T-cell (primary cell): ENCODE measurements around the gene FCAMR. TPM values are rescaled to one million over a fixed set of nuclear protein-coding genes. Genes with fewer than 3 reads are reported as not detected.

ENCODE experiments used
- ATAC-seq, 4 experiments: fragments of 200-7000 bp in 3 of 4; fragments of 150-1000 bp in 1 of 4; cut with Tn5 transposase; replicated peaks in 1 of 4; 1 replicate in 3 of 4; 2 replicates in 1 of 4; pipeline ENCODE4 v1.10.0; 2021; ENCODE audit warnings: moderate library complexity in 3 of 4, mild to moderate bottlenecking in 2 of 4, moderate number of reproducible peaks in 1 of 4
- CTCF ChIA-PET, 2 donors: fragments of 300-600 bp; sonication (Branson Sonifier 250); formaldehyde crosslinking; loops; one replicate each; lab custom pipeline; 2022; ENCODE audit warnings: antibody characterized with exemption in 2 of 2; lab: Charles Lee
- POLR2A ChIA-PET, 2 donors: fragments of 300-600 bp; sonication (Branson Sonifier 250); formaldehyde crosslinking; loops; one replicate each; lab custom pipeline; 2022; ENCODE audit warnings: antibody characterized with exemption in 2 of 2; lab: Charles Lee
- DNase-seq, 35 experiments: peaks; one replicate each; pipeline versions ENCODE4 v3.0.0 to v3.0.0-alpha.2; 2013 to 2023
- H3K27ac ChIP-seq: one replicate; pipeline ENCODE4 v1.5.1; 2013; ENCODE audit warnings: low read length
- H3K27me3 ChIP-seq, 2 experiments: replicated peaks in 1 of 2; 1 replicate in 1 of 2; 2 replicates in 1 of 2; pipeline versions ENCODE4 v1.6.1 to v1.7.0; 2013; ENCODE audit warnings: low read length in 1 of 2, mixed read lengths in 1 of 2; ENCODE audit not compliant: control insufficient read depth in 2 of 2, insufficient read depth in 2 of 2; ENCODE audit errors: extremely low read depth in 1 of 2
- H3K36me3 ChIP-seq, 2 donors: 1 replicate in 1 of 2; 2 replicates in 1 of 2; pipeline versions ENCODE4 v1.6.1 to v1.7.0; 2013; ENCODE audit warnings: low read length in 1 of 2; ENCODE audit not compliant: control insufficient read depth in 2 of 2, insufficient read depth in 1 of 2; ENCODE audit errors: extremely low read depth in 1 of 2
- H3K4me1 ChIP-seq, 2 experiments: 1 replicate in 1 of 2; 2 replicates in 1 of 2; pipeline versions ENCODE4 v1.6.1 to v1.7.0; 2013; ENCODE audit warnings: low read length in 2 of 2, mixed read lengths in 1 of 2; ENCODE audit not compliant: insufficient read depth in 2 of 2, control insufficient read depth in 1 of 2; ENCODE audit errors: extremely low read depth in 1 of 2
- H3K4me3 ChIP-seq, 2 donors: 1 replicate in 1 of 2; 2 replicates in 1 of 2; pipeline versions ENCODE4 v1.5.1 to v1.7.0; 2013; ENCODE audit warnings: mild to moderate bottlenecking in 2 of 2, low read length in 1 of 2, moderate library complexity in 1 of 2; ENCODE audit not compliant: control insufficient read depth in 1 of 2; ENCODE audit errors: extremely low read depth in 1 of 2
- H3K9me3 ChIP-seq: 2 replicates; pipeline ENCODE4 v1.7.0; 2013
- H3K27ac Mint-ChIP-seq, 2 donors: one replicate each; pipeline ENCODE4 v1.8.0; 2020 to 2021; ENCODE audit warnings: mild to moderate bottlenecking in 2 of 2, mixed read lengths in 2 of 2
- H3K27me3 Mint-ChIP-seq, 2 donors: one replicate each; pipeline ENCODE4 v1.8.0; 2021 to 2022; ENCODE audit warnings: mixed read lengths in 2 of 2
- H3K36me3 Mint-ChIP-seq: one replicate; pipeline ENCODE4 v1.8.0; 2021; ENCODE audit warnings: mixed read lengths
- H3K4me1 Mint-ChIP-seq, 3 donors: one replicate each; pipeline ENCODE4 v1.8.0; 2020 to 2022; ENCODE audit warnings: mixed read lengths in 3 of 3, mild to moderate bottlenecking in 1 of 3
- H3K4me3 Mint-ChIP-seq, 3 donors: one replicate each; pipeline ENCODE4 v1.8.0; 2020 to 2022; ENCODE audit warnings: mild to moderate bottlenecking in 3 of 3, mixed read lengths in 3 of 3, moderate library complexity in 3 of 3
- H3K9me3 Mint-ChIP-seq, 3 donors: one replicate each; pipeline ENCODE4 v1.8.0; 2020 to 2022; ENCODE audit warnings: mixed read lengths in 3 of 3
- whole genome bisulfite sequencing: methylation state at CpG from one replicate; pipeline ENCODE4 v1.1.5; 2013; ENCODE audit warnings: missing lambda C conversion rate; ENCODE audit not compliant: insufficient coverage; 5-methylcytosine and 5-hydroxymethylcytosine counted together
- total RNA-seq, 35 experiments: library from RNA in 6 of 35; stranded (reverse) in 6 of 35; fragments of 120-200 nt in 1 of 35; gene quantifications; one replicate each; pipeline versions ENCODE4 v1.2.1 to v1.2.4 and lab custom pipeline; 2013 to 2026

Gene FCAMR
- total RNA-seq, 5 donors from 2014 or later (not counting 1 experiment from before 2014, with no cell fraction given): not detected

GRCh38 chr1:206951318-206952100, 18.8 kb downstream of the FCAMR start:
- Histone ChIP-seq H3K4me3 (no peak overlapping the region), H3K4me1 (no peaks in the 10 kb centered on the region), H3K36me3 (no peaks in the 10 kb centered on the region), H3K27me3 (no peaks in the 10 kb centered on the region), H3K27ac (no peak overlapping the region), H3K9me3 (no peaks in the 10 kb centered on the region)
- ChIA-PET CTCF (interaction anchor here in 1 of 2 donors (0.6 kb wide), 1 partner anchor 39 kb away, joined by 3 read pairs; no protein-coding TSS in a partner anchor), POLR2A (no interaction called here)
- H3K4me3 Mint-ChIP-seq: no peak overlapping the region
- peaks cover 0 to 6% (median 3%) of the 10 kb centered on the region in 3 donors for H3K4me1 Mint-ChIP-seq
- ATAC-seq (no peak), DNase-seq (no peak)
- 83% methylated on average over 3 of the region's 4 CpGs for WGBS
- no peak overlapping the region for H3K27ac Mint-ChIP-seq
- peaks cover 4% of the 10 kb centered on the region for H3K36me3 Mint-ChIP-seq
- H3K27me3 Mint-ChIP-seq: peaks cover 0 to 3% of the 10 kb centered on the region in 2 donors
- H3K9me3 Mint-ChIP-seq: peaks cover 0 to 4% (median 0%) of the 10 kb centered on the region in 3 donors

GRCh38 chr1:206949641-206950040, 20.6 kb downstream of the FCAMR start:
- H3K27ac ChIP-seq: no peak overlapping the region
- no peak overlapping the region for H3K27ac Mint-ChIP-seq
- peaks cover 4% of the 10 kb centered on the region for H3K36me3 Mint-ChIP-seq
- DNase-seq (no peak), ATAC-seq (no peak)
- CTCF ChIA-PET: no interaction called here
- no peak overlapping the region for H3K4me3 Mint-ChIP-seq
- 82% methylated on average over 2 of the region's 5 CpGs for WGBS
- H3K36me3 ChIP-seq: no peaks in the 10 kb centered on the region
- no peaks in the 10 kb centered on the region for H3K9me3 ChIP-seq
- H3K27me3 ChIP-seq: peaks cover 0 to 3% of the 10 kb centered on the region in 2 experiments
- no peak overlapping the region for H3K4me3 ChIP-seq
- H3K4me1 ChIP-seq: peaks cover 0 to 6% of the 10 kb centered on the region in 2 experiments
- peaks cover 0 to 4% (median 0%) of the 10 kb centered on the region in 3 donors for H3K9me3 Mint-ChIP-seq
- POLR2A ChIA-PET: no interaction called here
- peaks cover 0 to 15% of the 10 kb centered on the region in 2 donors for H3K27me3 Mint-ChIP-seq
- H3K4me1 Mint-ChIP-seq: peaks cover 0 to 5% (median 3%) of the 10 kb centered on the region in 3 donors

- POLR2A ChIA-PET: no interaction called here
- Histone ChIP-seq H3K4me3 (no peak overlapping the region), H3K36me3 (no peaks in the 10 kb centered on the region), H3K27ac (no peak overlapping the region), H3K27me3 (peaks cover 0 to 3% of the 10 kb centered on the region in 2 experiments), H3K9me3 (no peaks in the 10 kb centered on the region), H3K4me1 (peaks cover 0 to 10% of the 10 kb centered on the region in 2 experiments)
- Mint-ChIP-seq H3K27me3 (peaks cover 0 to 15% of the 10 kb centered on the region in 2 donors), H3K4me3 (no peak overlapping the region), H3K27ac (no peak overlapping the region), H3K4me1 (peaks cover 0 to 6% (median 0%) of the 10 kb centered on the region in 3 donors), H3K36me3 (peaks cover 4% of the 10 kb centered on the region), H3K9me3 (peaks cover 0 to 4% (median 0%) of the 10 kb centered on the region in 3 donors)
- WGBS: 60% methylated on average over 1 of the region's 4 CpGs
- CTCF ChIA-PET: no interaction called here
- ATAC-seq (no peak), DNase-seq (no peak)
These were observed 21.1 kb downstream of the FCAMR start for GRCh38 chr1:206949208-206949607.

DNA sequence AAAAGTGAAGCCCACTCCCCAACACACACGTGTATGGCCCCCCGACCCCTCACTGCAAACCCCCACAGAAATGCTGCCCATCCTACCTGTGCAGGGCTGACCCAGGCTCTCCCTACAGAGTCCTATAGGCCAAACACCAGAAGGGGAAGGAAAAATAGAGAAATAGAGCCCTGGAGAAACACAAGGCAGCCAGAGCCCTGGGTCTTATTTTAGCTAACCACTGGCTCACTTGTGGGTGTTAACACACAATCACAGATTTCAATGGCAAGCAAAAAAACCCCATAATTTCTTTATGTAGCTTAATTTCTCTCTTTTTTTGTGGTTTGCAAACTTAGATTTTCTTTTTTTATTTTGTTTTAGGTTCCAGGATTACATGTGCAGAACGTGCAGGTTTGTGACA, 23.0 kb downstream of the FCAMR start:
- no peak overlapping the region for H3K4me3 Mint-ChIP-seq
- no CpG with 5 or more reads among the region's 3 CpGs for WGBS
- H3K27ac ChIP-seq: no peak overlapping the region
- no peak overlapping the region for H3K27ac Mint-ChIP-seq
- ATAC-seq (no peak), DNase-seq (no peak)
- H3K27me3 ChIP-seq: peaks cover 0 to 10% of the 10 kb centered on the region in 2 experiments
- ChIA-PET POLR2A (interaction anchor here in 1 of 2 donors (0.6 kb wide), 1 partner anchor 223 kb away, joined by 3 read pairs; no protein-coding TSS in a partner anchor), CTCF (interaction anchor here in 1 of 2 donors (0.7 kb wide), 1 partner anchor 11 kb away, joined by 3 read pairs; no protein-coding TSS in a partner anchor)
- no peak overlapping the region for H3K4me3 ChIP-seq
- peaks cover 4 to 15% of the 10 kb centered on the region in 2 donors for H3K27me3 Mint-ChIP-seq
- peaks cover 0 to 13% of the 10 kb centered on the region in 2 experiments for H3K4me1 ChIP-seq
- H3K9me3 ChIP-seq: no peaks in the 10 kb centered on the region
- peaks cover 4% of the 10 kb centered on the region for H3K36me3 Mint-ChIP-seq
- H3K4me1 Mint-ChIP-seq: peaks cover 0 to 6% (median 0%) of the 10 kb centered on the region in 3 donors
- peaks cover 0 to 4% (median 0%) of the 10 kb centered on the region in 3 donors for H3K9me3 Mint-ChIP-seq
- no peaks in the 10 kb centered on the region for H3K36me3 ChIP-seq

GRCh38 chr1:206946261-206946660, 24.0 kb downstream of the FCAMR start, which contains the start of gene PIGR:
Gene PIGR, minus strand, starts transcription at chr1:206946466. Its CDS starts 5,935 bp downstream, at chr1:206940531.
- Mint-ChIP-seq H3K27ac (peak within 1 kb of the TSS in 1 of 2 donors; percentile 63), H3K27me3 (peaks cover 4 to 15% of the 10 kb centered on the region in 2 donors), H3K9me3 (peaks cover 0 to 4% (median 0%) of the 10 kb centered on the region in 3 donors), H3K36me3 (peaks cover 4% of the 10 kb centered on the region), H3K4me3 (no peak within 1 kb of the TSS), H3K4me1 (peaks cover 0 to 6% (median 0%) of the 10 kb centered on the region in 3 donors)
- ChIA-PET CTCF (interaction anchor here in 1 of 2 donors (1.5 kb wide), 1 partner anchor 10 kb away, joined by 3 read pairs; no protein-coding TSS in a partner anchor), POLR2A (no interaction called here)
- Histone ChIP-seq H3K4me1 (peaks cover 0 to 13% of the 10 kb centered on the region in 2 experiments), H3K27me3 (peaks cover 0 to 14% of the 10 kb centered on the region in 2 experiments), H3K9me3 (no peaks in the 10 kb centered on the region), H3K36me3 (no peaks in the 10 kb centered on the region), H3K4me3 (no peak within 1 kb of the TSS), H3K27ac (no peak within 1 kb of the TSS)
- DNase-seq: no peak
- WGBS: 82% methylated on average over 4 of the region's 7 CpGs
- no peak for ATAC-seq

DNA sequence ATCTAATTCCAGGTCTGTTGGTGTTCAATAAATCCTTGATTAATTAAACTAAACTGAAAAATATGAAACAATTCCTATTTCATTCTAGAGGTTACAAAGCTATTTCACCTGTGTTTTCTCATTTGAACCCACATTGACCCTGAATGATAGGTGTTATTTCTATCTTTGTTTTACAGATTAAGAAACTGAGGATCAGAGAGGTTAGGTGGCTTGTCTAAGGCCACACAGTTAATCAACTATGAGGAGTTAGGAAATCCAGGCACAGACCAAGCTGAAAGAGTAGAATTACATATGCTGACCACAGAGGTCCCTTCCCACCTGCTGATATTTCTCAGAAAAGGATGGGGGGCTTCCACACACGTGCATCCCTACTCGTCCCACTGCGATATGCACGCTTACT, 24.5 kb downstream of the FCAMR start:
- Mint-ChIP-seq H3K4me1 (peaks cover 0 to 6% (median 0%) of the 10 kb centered on the region in 3 donors), H3K9me3 (peaks cover 0 to 4% (median 0%) of the 10 kb centered on the region in 3 donors), H3K27ac (no peak overlapping the region), H3K4me3 (no peak overlapping the region), H3K36me3 (peaks cover 4% of the 10 kb centered on the region), H3K27me3 (peaks cover 4 to 15% of the 10 kb centered on the region in 2 donors)
- WGBS: no CpG with 5 or more reads among the region's 4 CpGs
- H3K27ac ChIP-seq: no peak overlapping the region
- DNase-seq (no peak), ATAC-seq (no peak)
- no peaks in the 10 kb centered on the region for H3K9me3 ChIP-seq
- CTCF ChIA-PET: interaction anchor here in 1 of 2 donors (1.5 kb wide), 1 partner anchor 9 kb away, joined by 3 read pairs; no protein-coding TSS in a partner anchor
- H3K4me1 ChIP-seq: peaks cover 0 to 13% of the 10 kb centered on the region in 2 experiments
- no peak overlapping the region for H3K4me3 ChIP-seq
- peaks cover 0 to 14% of the 10 kb centered on the region in 2 experiments for H3K27me3 ChIP-seq
- POLR2A ChIA-PET: no interaction called here
- H3K36me3 ChIP-seq: no peaks in the 10 kb centered on the region
